ENCODE results near the gene HMCN2. TPM values are rescaled to one million over a fixed set of nuclear protein-coding genes. Genes with fewer than 3 reads are reported as not detected.
A peak's percentile ranks its signal among the peaks of the same experiment; 100 is the strongest.
"Not testable (repeated sequence)": the region's sequence is repeated elsewhere in the genome, so short reads cannot be mapped to it uniquely, and the experiment has no call there.

HMCN2 gene
- total RNA-seq, 1 donor from 2014 or later = 7.8 TPM

- Histone ChIP-seq H3K9me3 (no peaks in the 10 kb centered on the region), H3K4me3 (no peak overlapping the region), H3K27me3 (peaks cover 5% of the 10 kb centered on the region), H3K36me3 (no peaks in the 10 kb centered on the region), H3K27ac (peak overlapping the region; percentile 42), H3K4me1 (no peaks in the 10 kb centered on the region)
- ATAC-seq = no peak
- no peak for DNase-seq
- TF ChIP-seq, protein P1, sequence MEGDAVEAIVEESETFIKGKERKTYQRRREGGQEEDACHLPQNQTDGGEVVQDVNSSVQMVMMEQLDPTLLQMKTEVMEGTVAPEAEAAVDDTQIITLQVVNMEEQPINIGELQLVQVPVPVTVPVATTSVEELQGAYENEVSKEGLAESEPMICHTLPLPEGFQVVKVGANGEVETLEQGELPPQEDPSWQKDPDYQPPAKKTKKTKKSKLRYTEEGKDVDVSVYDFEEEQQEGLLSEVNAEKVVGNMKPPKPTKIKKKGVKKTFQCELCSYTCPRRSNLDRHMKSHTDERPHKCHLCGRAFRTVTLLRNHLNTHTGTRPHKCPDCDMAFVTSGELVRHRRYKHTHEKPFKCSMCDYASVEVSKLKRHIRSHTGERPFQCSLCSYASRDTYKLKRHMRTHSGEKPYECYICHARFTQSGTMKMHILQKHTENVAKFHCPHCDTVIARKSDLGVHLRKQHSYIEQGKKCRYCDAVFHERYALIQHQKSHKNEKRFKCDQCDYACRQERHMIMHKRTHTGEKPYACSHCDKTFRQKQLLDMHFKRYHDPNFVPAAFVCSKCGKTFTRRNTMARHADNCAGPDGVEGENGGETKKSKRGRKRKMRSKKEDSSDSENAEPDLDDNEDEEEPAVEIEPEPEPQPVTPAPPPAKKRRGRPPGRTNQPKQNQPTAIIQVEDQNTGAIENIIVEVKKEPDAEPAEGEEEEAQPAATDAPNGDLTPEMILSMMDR (IDR thresholded peaks at IDR 0.05) = no peak
- intact Hi-C loops (cut with DNase I) = no loop called here
Measured at GRCh38 chr9:130271473-130271872, 5.9 kb downstream of the HMCN2 start.

DNA sequence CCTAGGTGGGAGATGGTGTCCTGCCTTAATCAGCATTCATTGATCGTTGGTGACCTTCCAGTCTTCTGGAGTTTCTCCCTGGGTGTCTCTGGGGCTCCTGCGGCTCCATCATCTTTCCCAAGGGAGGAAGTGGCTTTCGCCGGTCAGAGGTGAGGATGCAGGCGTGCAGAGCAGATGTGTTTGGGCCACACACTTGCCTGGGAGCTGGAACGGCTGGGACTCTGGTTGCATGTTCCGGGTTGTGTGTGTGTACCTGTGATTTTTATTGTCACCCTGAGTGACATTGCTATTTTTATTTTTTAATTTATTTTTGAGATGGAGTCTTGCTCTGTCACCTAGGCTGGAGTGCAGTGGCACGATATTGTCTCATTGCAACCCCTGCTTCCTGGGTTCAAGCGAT lies 9.6 kb downstream of the HMCN2 start:
- ATAC-seq = no peak

GRCh38 chr9:130276121-130276520 lies 10.6 kb downstream of the HMCN2 start:
- DNase-seq (no peak), ATAC-seq (no peak)
- H3K27me3 ChIP-seq = no peaks in the 10 kb centered on the region
- intact Hi-C loops (cut with DNase I) = no loop called here
- H3K4me1 ChIP-seq = no peaks in the 10 kb centered on the region
- TF ChIP-seq, protein P1 (IDR thresholded peaks at IDR 0.05) = no peak
- H3K27ac ChIP-seq = no peak overlapping the region
- no peaks in the 10 kb centered on the region for H3K9me3 ChIP-seq
- no peaks in the 10 kb centered on the region for H3K36me3 ChIP-seq
- no peak overlapping the region for H3K4me3 ChIP-seq

More for the DNA sequence above, 9.6 kb downstream of the HMCN2 start:
- no peaks in the 10 kb centered on the region for H3K4me1 ChIP-seq
- intact Hi-C loops (cut with DNase I) = no loop called here
- H3K27me3 ChIP-seq = no peaks in the 10 kb centered on the region
- no peaks in the 10 kb centered on the region for H3K36me3 ChIP-seq
- H3K27ac ChIP-seq = no peak overlapping the region
- DNase-seq = no peak
- no peak overlapping the region for H3K4me3 ChIP-seq
- TF ChIP-seq, protein P1 (IDR thresholded peaks at IDR 0.05) = no peak
- no peaks in the 10 kb centered on the region for H3K9me3 ChIP-seq

DNA sequence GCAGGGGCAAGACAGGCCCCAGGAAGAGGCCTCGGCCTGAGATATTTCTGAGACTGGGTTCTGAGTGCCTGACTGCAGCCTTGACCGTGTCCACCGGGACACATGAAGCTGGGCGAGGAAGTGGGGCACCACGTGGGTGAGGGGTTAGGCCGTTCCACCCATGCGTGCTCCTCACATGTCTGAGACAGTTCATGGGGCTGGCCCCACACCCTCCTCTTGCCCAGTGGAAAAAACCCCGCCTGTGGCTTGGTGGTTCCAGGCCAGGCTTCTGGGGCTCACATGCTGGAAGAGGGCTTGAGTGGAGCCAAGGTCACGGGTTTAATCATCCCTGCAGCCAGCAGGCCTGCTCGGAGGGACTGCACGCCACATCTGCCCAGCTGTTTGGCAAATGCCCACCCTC lies 11.4 kb downstream of the HMCN2 start:
- DNase-seq (no peak), ATAC-seq (no peak)
- TF ChIP-seq, protein P1 (IDR thresholded peaks at IDR 0.05) = no peak
- no peaks in the 10 kb centered on the region for H3K36me3 ChIP-seq
- H3K4me1 ChIP-seq = no peaks in the 10 kb centered on the region
- H3K4me3 ChIP-seq = no peak overlapping the region
- H3K27ac ChIP-seq = no peak overlapping the region
- intact Hi-C loops (cut with DNase I) = no loop called here
- no peaks in the 10 kb centered on the region for H3K9me3 ChIP-seq
- H3K27me3 ChIP-seq = no peaks in the 10 kb centered on the region

DNA sequence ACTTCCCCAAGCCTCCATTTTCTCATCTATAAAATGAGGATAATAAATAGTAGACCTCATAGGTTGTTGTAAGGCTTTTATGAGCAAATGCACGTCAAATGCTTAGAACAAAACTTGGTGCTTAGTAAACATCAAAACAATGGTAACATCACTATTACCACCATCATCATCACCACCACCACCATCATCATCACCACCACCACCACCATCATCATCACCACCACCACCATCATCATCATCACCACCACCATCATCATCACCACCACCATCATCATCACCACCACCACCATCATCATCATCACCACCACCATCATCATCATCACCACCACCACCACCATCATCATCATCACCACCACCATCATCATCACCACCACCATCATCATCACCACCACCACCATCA lies 12.0 kb downstream of the HMCN2 start:
- intact Hi-C loops (cut with DNase I); H3K4me3 ChIP-seq: not testable (repeated sequence)

DNA sequence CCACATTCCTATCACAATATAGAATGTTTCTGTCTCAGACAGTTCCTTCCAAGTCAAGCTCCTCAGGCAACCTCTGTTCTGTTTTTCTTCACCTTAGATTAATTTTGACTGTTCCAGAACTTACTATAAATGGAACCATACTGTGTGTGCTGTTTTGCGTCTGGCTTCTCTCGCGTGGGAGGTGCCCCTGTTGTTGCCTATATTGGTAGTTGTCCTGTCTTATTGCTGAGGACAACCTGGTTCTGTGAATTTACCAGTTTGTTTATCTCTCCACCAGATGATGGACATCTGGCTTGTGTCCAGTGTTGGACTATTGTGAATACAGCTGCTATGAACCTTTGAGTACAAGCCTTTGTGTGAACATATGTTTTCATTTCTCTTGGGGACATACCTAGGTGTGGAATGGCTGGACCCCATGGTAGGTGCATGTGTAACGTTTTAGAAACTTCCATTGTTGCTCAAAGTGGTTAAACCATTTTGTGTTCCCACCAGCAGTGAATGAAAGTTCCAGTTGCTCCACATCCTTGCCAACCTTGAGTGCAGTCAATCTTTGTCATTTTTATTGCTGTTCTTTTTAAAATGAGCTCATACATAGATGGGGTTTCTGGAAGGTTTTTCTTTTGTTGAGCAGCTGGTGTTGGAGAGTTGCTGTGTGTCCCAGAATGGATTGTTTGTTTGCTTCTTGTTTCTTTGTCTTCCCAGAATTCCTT lies 18.1 kb downstream of the HMCN2 start:
- no peak overlapping the region for H3K4me3 ChIP-seq
- intact Hi-C loops (cut with DNase I) = no loop called here
- H3K27me3 ChIP-seq = no peaks in the 10 kb centered on the region
- TF ChIP-seq, protein P1 (IDR thresholded peaks at IDR 0.05) = no peak
- ATAC-seq (no peak), DNase-seq (no peak)
- H3K9me3 ChIP-seq = no peaks in the 10 kb centered on the region
- no peaks in the 10 kb centered on the region for H3K36me3 ChIP-seq
- no peak overlapping the region for H3K27ac ChIP-seq
- H3K4me1 ChIP-seq = peaks cover 6% of the 10 kb centered on the region

More for the DNA sequence above, 12.0 kb downstream of the HMCN2 start:
- H3K36me3 ChIP-seq, H3K9me3 ChIP-seq, DNase-seq, H3K27me3 ChIP-seq, H3K4me1 ChIP-seq, H3K27ac ChIP-seq, ATAC-seq: not testable (repeated sequence)
